CD14-positive monocyte (primary cell): Measurements from ENCODE around the gene HDAC4. TPM values are rescaled to one million over a fixed set of nuclear protein-coding genes. Genes with fewer than 3 reads are reported as not detected.

ENCODE experiments used
- DNase-seq, 3 donors: peaks; one replicate each; pipeline ENCODE4 v3.0.0-alpha.2; 2011 to 2022
- H2AFZ ChIP-seq: 2 replicates; pipeline ENCODE4 v1.6.0; 2012; ENCODE audit warnings: mild to moderate bottlenecking, low read depth, low read length, inconsistent platforms; ENCODE audit not compliant: insufficient read depth, poor library complexity, severe bottlenecking
- H3K27ac ChIP-seq, 2 donors: 1 replicate in 1 of 2; 2 replicates in 1 of 2; pipeline ENCODE4 v1.5.1; 2012 to 2013; ENCODE audit warnings: low read length in 2 of 2, control low read depth in 1 of 2, inconsistent platforms in 1 of 2, low read depth in 1 of 2, mild to moderate bottlenecking in 1 of 2
- H3K27me3 ChIP-seq, 2 donors: one replicate each; pipeline versions ENCODE4 v1.6.0 to v1.6.1; 2011 to 2013; ENCODE audit warnings: low read length in 2 of 2; ENCODE audit not compliant: control insufficient read depth in 2 of 2, insufficient read depth in 2 of 2
- H3K36me3 ChIP-seq, 2 donors: replicated peaks in 1 of 2; 1 replicate in 1 of 2; 2 replicates in 1 of 2; pipeline versions ENCODE4 v1.5.1 to v1.6.1; 2012 to 2013; ENCODE audit warnings: low read length in 2 of 2, control low read depth in 1 of 2, inconsistent platforms in 1 of 2, mild to moderate bottlenecking in 1 of 2; ENCODE audit not compliant: insufficient read depth in 2 of 2, control insufficient read depth in 1 of 2
- H3K4me1 ChIP-seq, 2 donors: 1 replicate in 1 of 2; 2 replicates in 1 of 2; pipeline versions ENCODE4 v1.5.1 to v1.6.1; 2012 to 2013; ENCODE audit warnings: low read length in 2 of 2, control low read depth in 1 of 2, inconsistent platforms in 1 of 2, mild to moderate bottlenecking in 1 of 2, moderate library complexity in 1 of 2; ENCODE audit not compliant: insufficient read depth in 2 of 2, control insufficient read depth in 1 of 2
- H3K4me2 ChIP-seq: replicated peaks from 2 replicates; pipeline ENCODE3; 2012; ENCODE audit warnings: low read length, moderate library complexity, mild to moderate bottlenecking; ENCODE audit not compliant: poor library complexity, severe bottlenecking; ENCODE audit errors: extremely low read depth
- H3K4me3 ChIP-seq, 3 experiments: fragments of 200-600 bp in 1 of 3; sonication (generic) in 1 of 3; replicated peaks in 1 of 3; 1 replicate in 2 of 3; 2 replicates in 1 of 3; pipeline ENCODE4 v1.5.1; 2011 to 2013; ENCODE audit warnings: low read length in 3 of 3, mild to moderate bottlenecking in 3 of 3, control low read depth in 2 of 3, low read depth in 2 of 3, inconsistent platforms in 1 of 3, moderate library complexity in 1 of 3
- H3K79me2 ChIP-seq: 2 replicates; pipeline ENCODE4 v1.6.0; 2012; ENCODE audit warnings: mild to moderate bottlenecking, control low read depth, inconsistent platforms, low read length, moderate library complexity; ENCODE audit not compliant: insufficient read depth
- H3K9ac ChIP-seq: 2 replicates; pipeline ENCODE4 v1.6.0; 2017; ENCODE audit warnings: low read length, mild to moderate bottlenecking; ENCODE audit not compliant: insufficient read depth, poor library complexity, severe bottlenecking
- H3K9me3 ChIP-seq, 2 donors: replicated peaks in 1 of 2; 1 replicate in 1 of 2; 2 replicates in 1 of 2; pipeline versions ENCODE4 v1.5.1 to v1.6.1; 2012 to 2013; ENCODE audit warnings: low read length in 2 of 2, control low read depth in 1 of 2; ENCODE audit not compliant: control insufficient read depth in 1 of 2, insufficient read depth in 1 of 2
- H4K20me1 ChIP-seq: 2 replicates; pipeline ENCODE4 v1.6.0; 2012; ENCODE audit warnings: mild to moderate bottlenecking, low read length, control low read depth, moderate library complexity; ENCODE audit not compliant: insufficient read depth
- H3K27ac Mint-ChIP-seq, 7 donors: one replicate each; pipeline ENCODE4 v1.8.0; 2020; ENCODE audit warnings: mild to moderate bottlenecking in 7 of 7, mixed read lengths in 7 of 7, moderate library complexity in 6 of 7, inconsistent platforms in 2 of 7
- H3K27me3 Mint-ChIP-seq, 3 donors: one replicate each; pipeline ENCODE4 v1.8.0; 2021 to 2022; ENCODE audit warnings: low read depth in 3 of 3, mild to moderate bottlenecking in 3 of 3, mixed read lengths in 3 of 3, moderate library complexity in 3 of 3, inconsistent platforms in 1 of 3
- H3K36me3 Mint-ChIP-seq, 2 donors: one replicate each; pipeline ENCODE4 v1.8.0; 2020; ENCODE audit warnings: mixed read lengths in 2 of 2, inconsistent platforms in 1 of 2, mild to moderate bottlenecking in 1 of 2
- H3K4me1 Mint-ChIP-seq: one replicate; pipeline ENCODE4 v1.8.0; 2020; ENCODE audit warnings: mild to moderate bottlenecking, mixed read lengths
- H3K4me3 Mint-ChIP-seq, 2 donors: one replicate each; pipeline ENCODE4 v1.8.0; 2020; ENCODE audit warnings: mild to moderate bottlenecking in 2 of 2, mixed read lengths in 2 of 2, moderate library complexity in 1 of 2
- H3K9me3 Mint-ChIP-seq, 7 donors: one replicate each; pipeline ENCODE4 v1.8.0; 2020 to 2022; ENCODE audit warnings: mixed read lengths in 7 of 7, mild to moderate bottlenecking in 6 of 7, moderate library complexity in 6 of 7, inconsistent platforms in 2 of 7
- CTCF ChIP-seq: fragments of 200-600 bp; IDR thresholded peaks from one replicate; pipeline ENCODE4 v1.8.0; 2022; ENCODE audit warnings: antibody characterized with exemption, mild to moderate bottlenecking
- whole genome bisulfite sequencing: methylation state at CpG from one replicate; pipeline ENCODE4 v1.1.5; 2013; ENCODE audit warnings: missing lambda C conversion rate; ENCODE audit not compliant: insufficient coverage; 5-methylcytosine and 5-hydroxymethylcytosine counted together
- intact Hi-C, 2 donors: fragments of 100-400 bp; cut with micrococcal nuclease; formaldehyde crosslinking; loops; one replicate each; pipeline versions ENCODE4 v1.15.0 to v1.15.1; 2023
- polyA plus RNA-seq, 3 donors: library from polyadenylated mRNA; depleted of rRNA in 1 of 3; unstranded in 2 of 3; stranded (reverse) in 1 of 3; fragments of 300-500 nt in 2 of 3; fragments of >200 nt in 1 of 3; fragmentation: Illumina TruSeq in 2 of 3; gene quantifications; 1 replicate in 2 of 3; 2 replicates in 1 of 3; pipeline ENCODE4 v1.2.3, GENCODE V29; 2012 to 2021

Gene HDAC4
- polyA plus RNA-seq, 3 donors = 3.3 to 23.0 (median 4.5) TPM

- 94% methylated on average over 24 of the region's 26 CpGs for WGBS
- peak overlapping the region in 5 of 7 donors; percentile 3 to 65 (median 55) for H3K27ac Mint-ChIP-seq
These were observed 15.5 kb downstream of the HDAC4 start for GRCh38 chr2:239385096-239386000.

More at GRCh38 chr2:239385096-239386000, 15.5 kb downstream of the HDAC4 start:
- peaks cover 48 to 69% of the 10 kb centered on the region in 2 donors for H3K36me3 Mint-ChIP-seq
- Histone ChIP-seq H3K9ac (no peak overlapping the region), H3K36me3 (peaks cover 25 to 54% of the 10 kb centered on the region in 2 donors), H2AFZ (no peak overlapping the region), H3K79me2 (peaks cover 91% of the 10 kb centered on the region), H3K4me1 (peaks cover 18% of the 10 kb centered on the region in 2 donors), H3K27me3 (no peaks in the 10 kb centered on the region), H3K9me3 (peaks cover 0 to 8% of the 10 kb centered on the region in 2 donors), H3K4me2 (no peak overlapping the region), H3K27ac (no peak overlapping the region), H4K20me1 (peaks cover 28% of the 10 kb centered on the region), H3K4me3 (no peak overlapping the region)
- H3K27me3 Mint-ChIP-seq = peaks cover 0 to 1% (median 0%) of the 10 kb centered on the region in 3 donors
- H3K9me3 Mint-ChIP-seq = peaks cover 0 to 14% (median 4%) of the 10 kb centered on the region in 7 donors
- H3K4me3 Mint-ChIP-seq = no peak overlapping the region
- peaks cover 22% of the 10 kb centered on the region for H3K4me1 Mint-ChIP-seq
- intact Hi-C loops = no loop called here
- DNase-seq = no peak
- no peak for TF ChIP-seq CTCF
